D341Med (cell line): ENCODE measurements around the gene GALE.
"Not testable (repeated sequence)": the region's sequence is repeated elsewhere in the genome, so short reads cannot be mapped to it uniquely, and the experiment has no call there.

ENCODE experiments used
- DNase-seq: peaks from one replicate; pipeline ENCODE4 v3.0.0; 2012; ENCODE audit warnings: low spot score

Gene GALE

DNA sequence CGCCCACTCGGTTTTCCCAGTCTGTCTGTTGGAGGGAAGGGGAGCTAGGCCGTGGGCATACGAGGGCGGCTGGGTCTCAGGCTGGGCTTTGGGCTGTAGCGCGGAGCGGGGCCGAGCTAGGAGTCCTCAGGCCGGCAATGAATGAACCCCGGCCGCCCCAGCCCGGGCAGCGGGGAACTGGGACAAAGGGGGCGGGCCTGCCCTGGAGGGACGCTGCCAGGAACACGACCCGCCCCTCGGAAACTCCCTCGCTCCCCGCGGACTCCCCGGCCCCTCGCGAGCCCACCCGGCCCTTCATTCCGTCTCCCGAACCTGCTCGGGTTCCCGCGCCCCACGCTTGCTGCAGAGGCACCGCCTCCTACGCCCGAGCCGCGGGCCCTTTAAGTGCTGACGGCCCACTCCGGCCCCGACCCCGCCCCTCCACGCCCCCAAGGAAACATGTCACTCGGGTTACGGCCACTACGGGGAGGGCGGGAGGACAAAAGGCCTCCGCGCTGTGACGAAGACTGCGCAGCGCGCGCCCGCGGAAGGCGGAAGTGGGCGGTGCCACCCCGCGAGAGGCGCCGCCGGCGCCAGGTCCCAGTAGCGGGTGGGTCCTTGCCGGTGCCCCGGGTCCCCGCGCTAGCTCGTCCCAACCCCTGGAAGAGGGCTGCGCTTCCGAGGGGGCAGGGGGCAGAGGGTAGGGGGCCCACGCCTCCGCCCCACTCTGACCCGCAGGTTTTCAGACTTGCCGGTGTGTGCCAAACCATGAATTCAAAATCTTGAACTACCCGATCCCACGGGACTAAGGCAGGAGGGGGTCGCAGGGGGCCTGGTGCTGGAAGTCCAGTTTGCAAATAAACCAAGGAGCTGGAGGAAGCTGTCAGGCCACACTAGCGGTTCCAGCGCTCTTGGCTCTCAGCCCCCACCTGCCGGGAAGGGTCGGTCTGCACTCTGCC lies at the start of gene GALE:
Gene GALE (minus strand): TSS at position 355 of the 938 bp plus-strand sequence. CDS start 1,747 bp downstream, outside the sequence.
- DNase-seq, result peak; percentile 96

DNA sequence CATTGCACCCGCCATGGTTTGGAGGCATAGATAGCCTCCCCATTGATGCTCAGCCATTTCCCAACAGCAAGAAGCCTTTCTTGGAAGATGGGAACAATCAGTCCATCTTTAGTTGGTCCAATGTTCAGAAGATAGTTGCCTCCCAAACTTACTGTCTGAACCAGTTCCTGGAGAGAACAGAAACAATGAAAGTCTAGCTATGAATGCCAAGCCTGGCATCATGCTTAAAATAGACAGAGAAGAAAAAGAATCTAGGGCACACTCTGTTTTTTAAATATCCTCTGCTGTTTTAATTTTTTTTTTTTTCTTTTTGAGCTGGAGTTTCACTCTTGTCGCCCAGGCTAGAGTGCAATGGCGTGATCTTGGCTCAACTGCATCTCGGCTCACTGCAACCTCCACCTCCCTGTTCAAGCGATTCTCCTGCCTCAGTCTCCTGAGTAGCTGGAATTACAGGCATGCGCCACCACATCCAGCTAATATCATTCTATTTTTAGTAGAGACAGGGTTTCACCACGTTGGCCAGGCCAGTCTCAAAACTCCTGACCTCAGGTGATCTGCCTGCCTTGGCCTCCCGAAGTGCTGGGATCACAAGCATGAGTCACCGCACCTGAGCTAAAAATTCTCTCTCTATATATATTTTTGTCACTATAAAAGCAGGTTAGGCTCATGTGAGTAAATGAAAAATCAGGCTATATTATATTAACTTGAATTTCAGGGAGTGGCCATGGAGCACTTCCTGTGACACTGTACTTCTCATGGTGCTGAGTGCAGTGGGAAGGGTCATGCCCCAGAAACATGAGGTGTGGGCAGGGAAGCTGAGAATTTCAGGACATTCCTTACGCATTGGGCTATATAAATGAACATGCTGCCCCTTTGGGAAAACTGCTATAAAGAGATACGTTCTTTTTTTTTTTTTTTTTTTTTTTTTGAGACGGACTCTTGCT lies 48.4 kb upstream of the GALE start:
- DNase-seq, result no peak

DNA sequence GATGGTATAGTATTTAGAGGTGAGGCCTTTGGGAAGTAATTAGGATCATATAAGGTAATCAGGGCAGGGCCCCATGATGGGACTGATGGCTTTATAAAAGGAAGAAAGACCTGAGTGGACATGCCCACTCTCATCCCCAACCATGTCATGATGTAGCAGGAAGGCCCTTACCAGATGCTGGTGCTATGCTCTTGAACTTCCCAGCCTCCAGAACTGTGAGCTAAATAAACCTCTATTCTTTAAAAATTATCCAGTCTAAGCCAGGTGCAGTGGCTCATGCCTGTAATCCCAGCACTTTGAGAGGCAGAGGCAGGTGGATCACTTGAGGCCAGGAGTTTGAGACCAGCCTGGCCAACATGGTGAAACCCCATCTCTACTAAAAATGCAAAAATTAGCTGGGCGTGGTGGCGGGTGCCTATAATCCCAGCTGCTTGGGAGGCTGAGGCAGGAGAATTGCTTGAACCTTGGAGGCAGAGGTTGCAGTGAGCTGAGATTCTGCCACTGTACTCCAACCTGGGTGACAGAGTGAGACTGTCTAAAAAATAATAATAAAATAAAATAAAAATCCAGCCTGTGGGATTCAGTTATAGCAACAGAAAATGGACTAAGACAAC lies 47.0 kb upstream of the GALE start:
- DNase-seq, result not testable (repeated sequence)

DNA sequence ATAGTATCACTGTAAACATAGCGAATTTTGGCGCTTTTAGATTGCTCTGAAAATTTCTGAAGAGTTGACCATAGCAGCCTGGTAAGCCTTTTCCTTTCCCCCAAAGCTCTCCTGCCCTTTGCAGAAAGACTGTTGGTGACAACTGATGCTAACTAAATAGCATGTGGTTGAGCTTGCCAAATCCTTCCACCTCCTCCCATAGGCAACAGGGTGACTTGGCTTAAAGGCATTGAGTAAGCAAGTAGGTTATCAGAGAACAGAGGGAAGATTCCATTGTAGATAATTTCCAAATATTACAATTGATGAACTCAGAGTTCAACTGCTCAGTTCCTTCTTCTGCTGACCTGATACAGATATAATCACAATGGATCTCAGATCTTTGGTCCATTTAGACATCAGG lies 44.6 kb upstream of the GALE start:
- no peak for DNase-seq

DNA sequence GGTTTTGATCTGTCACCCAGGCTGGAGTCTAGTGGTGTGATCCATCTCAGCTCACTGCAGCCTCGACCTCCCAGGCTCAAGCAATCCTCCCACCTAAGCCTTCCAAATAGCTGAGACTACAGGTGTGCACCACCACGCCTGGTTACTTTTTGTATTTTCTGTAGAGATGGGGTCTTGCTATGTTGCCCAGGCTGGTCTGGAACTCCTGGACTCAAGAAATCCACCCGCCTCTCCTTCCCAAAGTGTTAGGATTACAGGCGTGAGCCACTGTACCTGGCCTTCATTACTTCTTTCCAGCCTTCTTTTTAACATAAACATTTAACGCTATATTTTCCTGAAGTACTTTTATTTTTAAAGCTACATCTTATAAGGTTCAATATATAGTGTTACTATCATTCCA lies 43.1 kb upstream of the GALE start:
- DNase-seq, result no peak

DNA sequence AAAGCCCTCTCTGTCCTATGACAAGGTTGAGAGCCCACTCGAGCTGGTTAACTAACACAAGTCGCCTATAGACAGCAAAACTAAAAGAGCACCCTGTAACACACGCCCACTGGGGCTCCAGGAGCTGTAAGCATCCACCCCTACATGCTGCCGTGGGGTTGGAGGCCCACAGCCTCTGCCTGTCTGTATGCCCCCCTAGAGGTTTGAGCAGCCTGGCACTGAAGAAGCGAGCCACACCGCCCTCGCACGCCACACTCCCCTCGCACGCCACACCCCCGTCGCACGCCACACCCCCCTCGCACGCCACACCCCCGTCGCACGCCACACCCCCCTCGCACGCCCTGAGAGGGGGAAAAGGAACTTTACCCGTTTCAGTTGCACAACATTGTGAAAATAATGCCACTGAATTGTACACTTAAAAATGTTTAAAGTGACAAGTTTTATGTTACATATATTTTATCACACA lies 37.9 kb upstream of the GALE start:
- DNase-seq, result peak; percentile 75

DNA sequence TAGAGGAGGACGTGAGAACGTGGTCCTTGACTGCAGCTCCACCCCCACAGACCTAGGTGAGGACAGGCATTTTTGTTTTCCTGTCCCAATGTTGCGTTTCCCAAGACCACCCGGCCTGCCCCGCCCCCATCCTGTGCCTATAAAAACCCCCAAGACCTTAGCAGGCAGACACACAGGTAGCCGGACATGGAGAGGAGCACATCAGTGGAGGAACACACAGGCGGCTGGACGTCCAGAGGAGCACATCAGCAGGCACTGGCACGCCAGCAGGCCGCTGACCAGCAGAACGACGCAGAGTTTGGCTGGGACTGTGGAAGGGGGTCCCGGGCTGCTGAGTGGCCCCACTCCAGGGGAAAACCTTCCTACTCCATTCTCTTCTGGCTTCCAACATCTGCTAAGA lies 37.4 kb upstream of the GALE start:
- no peak for DNase-seq

DNA sequence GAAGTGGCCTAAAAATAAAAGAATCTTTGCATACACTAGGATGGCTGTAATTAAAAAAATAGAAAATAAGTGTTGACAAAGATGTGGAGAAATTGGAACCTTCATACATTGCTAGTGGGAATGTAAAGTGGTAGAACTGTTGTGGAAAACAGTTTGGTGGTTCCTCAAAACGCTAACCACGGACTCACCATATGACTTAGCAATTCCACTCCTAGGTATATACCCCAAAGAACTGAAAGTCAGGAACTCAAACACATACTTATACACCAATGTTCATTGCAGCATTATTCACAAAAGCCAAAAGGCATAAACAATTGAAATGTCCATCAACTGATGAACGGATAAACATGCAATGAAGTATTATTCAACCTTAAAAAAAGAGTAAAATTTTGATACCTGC lies 35.5 kb upstream of the GALE start:
- no peak for DNase-seq

DNA sequence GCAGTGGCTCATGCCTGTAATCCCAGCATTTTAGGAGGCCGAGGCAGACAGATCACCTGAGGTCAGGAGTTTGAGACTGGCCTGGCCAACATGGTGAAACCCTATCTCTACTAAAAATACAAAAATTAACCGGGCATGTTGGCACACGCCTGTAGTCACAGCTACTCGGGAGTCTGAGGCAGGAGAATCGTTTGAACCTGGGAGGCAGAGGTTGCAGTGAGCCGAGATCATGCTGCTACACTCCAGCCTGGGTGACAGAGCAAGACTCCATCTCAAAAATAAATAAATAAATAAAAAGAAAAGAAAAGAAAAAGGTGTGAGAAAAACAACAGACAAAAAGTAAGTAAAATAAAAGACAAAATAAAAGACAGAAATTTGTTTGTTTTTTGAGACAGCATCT lies 33.6 kb upstream of the GALE start:
- not testable (repeated sequence) for DNase-seq

DNA sequence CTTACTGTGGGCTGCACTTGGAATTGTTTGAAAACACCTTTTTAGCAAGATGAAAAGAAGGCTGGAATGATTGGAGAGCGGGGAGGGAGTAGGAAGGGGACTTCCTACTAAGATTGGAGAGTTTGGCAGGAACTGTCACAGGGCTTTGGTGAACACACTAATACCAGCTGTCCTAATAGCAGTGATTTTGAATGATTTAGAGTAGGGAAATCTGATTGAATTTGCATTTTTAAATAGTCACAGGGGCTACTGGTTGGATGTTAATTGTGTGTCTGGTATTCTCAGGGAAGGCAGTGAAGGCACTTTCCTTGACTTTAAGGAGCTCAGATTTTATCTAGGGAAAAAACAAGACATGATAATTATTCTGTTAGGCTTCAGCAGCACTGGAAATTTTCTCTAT lies 27.2 kb upstream of the GALE start:
- DNase-seq, result no peak

DNA sequence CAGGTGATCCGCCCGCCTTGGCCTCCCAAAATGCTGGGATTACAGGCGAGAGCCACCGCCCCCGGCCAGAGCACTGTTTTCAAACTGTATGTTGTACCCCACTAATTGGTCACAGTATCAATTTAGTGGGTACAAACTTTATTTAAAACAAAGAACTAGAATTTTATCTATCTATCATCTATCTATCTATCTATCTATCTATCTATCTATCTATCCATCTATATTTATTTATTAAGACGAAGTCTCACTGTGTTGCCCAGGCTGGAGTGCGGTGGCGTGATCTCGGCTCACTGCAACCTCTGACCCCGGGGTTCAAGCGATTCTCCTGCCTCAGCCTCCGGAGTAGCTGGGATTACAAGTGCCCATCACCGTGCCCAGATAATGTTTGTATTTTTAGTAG lies 26.0 kb upstream of the GALE start:
- DNase-seq, result not testable (repeated sequence)

DNA sequence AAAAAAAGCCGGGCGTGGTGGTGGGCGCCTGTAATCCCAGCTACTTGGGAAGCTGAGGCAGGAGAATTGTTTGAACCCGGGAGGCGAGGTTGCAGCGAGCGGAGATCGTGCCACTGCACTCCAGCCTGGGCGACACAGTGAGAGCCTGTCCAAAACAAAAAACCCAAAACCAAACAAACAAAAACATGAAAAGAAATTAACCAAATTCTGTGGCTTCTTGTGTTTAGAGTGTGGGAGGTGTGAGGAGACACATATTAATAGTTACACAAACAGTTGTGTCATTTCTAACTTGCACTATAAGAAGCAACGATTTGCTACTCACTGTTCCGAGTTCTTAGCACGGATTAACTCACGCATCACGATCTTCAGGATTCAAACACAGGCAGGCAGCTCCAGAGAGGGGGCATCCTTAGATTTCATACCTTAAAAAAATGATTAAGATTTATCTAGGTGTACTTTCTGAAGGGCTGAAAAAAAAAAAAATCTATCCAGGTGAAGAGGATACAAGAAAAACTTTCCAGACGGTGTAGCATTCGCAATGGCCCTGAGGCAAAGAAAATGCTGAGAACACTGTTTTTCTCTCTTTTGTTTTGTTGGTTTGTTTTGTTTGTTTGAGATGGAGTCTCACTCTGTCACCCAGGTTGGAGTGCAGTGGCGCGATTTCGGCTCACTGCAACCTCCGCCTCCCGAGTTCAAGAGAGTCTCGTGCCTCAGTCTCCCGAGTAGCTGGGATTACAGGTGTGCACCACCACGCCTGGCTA lies 25.4 kb upstream of the GALE start:
- DNase-seq, result no peak

DNA sequence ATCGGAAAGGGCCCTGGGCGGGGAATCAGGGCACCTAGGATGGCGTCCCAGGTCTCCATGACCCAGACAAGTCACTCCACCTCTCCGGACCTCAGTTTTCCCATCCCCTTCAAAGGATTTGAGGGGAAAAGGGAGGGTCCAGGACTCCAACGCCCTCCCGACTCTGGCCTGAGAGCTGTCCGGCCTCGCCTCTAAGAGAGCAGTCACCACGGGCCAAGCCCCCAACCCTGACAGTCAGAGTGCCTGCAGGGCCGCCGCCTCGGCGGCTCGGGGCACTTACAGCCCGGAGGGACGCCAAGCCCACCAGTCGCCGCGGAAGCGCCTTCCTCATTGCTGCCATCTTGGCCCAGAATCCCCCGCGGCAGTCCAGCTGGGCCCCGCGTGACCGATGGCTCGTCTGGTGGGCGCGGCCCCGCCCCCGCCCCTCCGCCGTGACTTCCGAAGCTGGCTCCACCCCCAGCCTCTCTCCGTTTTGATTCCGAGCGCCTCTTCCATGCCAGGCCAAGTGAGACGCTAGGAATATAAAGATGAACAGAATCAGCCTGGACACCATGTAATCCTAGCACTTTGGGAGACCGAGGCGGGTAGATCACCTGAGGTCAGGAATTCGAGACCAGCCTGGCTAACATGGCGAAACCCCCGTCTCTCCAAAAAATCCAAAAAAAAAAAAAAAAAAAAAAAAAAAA lies 24.7 kb upstream of the GALE start, which contains the start of gene HMGCL:
Gene HMGCL (minus strand): TSS at position 354 of the 686 bp plus-strand sequence. CDS start 14 bp downstream, at position 340.
- DNase-seq, result peak; percentile 96

DNA sequence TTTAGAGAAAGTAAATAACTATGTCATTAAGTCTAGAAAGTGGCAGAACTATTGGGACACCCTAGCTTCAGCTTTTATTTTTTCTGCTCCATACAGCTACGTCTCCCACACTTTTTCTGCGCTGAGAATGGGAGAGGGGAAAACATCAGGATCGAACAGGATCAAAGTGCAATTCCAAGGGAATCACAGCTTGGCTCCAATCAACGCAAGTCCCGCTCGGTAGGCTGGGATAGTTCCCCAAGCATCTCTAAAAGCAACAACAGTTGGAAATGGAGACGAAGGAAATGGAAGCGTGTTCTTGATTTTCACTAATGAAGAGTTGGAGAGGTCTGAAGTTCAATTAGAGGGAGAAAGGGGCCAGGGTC lies 24.1 kb upstream of the GALE start:
- no peak for DNase-seq

DNA sequence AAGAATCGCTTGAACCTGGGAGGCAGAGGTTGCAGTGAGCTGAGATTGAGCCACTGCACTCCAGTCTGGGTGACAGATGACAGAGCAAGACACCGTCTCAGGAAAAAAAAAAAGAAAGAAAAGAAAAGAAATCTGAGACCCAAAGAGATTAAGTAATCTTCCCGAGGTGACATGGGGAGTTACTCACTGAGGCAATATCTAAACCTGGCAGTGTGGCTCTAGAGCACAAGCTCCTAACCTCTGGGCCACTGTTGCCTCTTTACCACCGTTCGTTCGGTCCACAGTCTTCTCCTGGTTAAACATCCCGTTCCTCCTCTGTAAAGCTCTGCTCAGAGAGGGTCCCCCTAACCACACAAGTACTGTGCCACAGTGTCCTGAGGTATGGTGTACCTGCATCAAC lies 23.2 kb upstream of the GALE start:
- no peak for DNase-seq

DNA sequence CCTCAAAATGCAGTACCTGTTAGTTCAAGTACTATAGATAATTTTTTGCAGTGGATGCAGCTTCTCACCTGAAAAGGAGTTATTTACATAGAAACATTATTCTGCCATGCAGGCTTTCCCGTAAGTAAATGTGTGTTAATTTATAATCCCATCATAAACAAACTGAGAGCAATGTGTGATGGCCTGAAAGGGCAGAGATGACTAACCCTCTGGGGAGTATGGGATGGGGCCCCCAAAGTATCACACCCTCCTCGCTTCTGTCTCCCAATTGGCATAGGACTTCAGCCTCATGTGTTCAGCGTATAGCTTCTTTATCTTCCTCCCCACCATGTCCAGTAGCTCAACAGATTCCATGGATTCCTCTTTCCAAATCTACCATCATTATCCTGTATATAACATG lies 17.1 kb upstream of the GALE start:
- no peak for DNase-seq

DNA sequence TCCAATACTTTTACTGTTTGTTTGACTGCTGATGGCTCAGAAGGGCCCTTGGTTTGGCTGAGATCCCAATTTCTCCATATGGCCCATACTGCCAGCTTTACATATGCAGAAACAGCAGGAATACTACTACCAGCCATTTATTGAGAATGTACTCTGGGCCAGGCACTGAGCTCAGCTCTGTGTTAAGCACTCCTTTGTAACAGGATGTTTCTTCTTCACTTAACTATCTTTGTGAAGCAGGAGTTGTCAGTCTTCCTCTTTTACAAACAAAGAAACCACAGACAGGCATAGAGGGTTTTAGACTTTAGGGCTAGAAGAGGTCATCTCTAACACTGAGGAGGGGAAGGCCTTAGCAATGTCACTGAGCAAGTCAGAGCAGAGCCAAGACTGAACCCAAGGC lies 16.4 kb upstream of the GALE start:
- DNase-seq, result no peak

DNA sequence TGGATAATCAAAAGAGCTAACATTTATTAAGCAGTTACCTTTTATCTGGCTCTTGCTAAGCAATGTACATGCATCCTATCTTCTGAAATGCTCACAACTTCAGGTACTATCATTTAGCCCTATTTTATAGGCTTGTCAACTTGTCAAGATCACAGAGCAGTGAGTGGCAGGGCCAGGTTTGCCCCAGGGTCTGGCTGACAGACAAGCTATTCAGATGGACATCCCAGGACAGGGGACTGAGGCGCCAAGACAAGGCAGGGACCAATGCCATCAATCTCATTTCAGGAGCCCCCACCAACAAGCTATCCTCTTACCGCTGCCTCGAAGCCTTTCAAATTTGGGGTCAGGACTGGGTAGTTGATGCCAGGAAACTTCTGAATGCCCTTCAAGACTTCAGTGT lies 15.8 kb upstream of the GALE start:
- DNase-seq, result no peak

DNA sequence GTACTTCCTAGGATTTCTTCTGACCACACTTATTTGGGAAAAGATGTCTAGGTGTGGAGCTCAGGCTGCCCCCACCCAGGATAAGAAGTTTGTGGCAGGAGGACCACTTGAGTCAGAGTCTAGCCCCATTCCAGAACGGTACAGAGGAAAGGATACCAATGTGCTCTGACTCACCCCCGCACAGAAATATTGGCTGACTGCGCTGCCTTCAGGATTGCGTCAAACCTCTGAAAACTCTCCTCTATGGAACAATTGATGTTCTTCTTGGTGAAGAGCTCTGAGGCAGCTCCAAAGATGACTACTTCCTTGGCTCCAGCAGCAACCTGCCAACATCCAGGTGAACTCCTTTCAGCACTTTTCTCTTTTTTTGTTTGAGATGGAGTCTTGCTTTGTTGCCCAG lies 13.5 kb upstream of the GALE start:
- no peak for DNase-seq

DNA sequence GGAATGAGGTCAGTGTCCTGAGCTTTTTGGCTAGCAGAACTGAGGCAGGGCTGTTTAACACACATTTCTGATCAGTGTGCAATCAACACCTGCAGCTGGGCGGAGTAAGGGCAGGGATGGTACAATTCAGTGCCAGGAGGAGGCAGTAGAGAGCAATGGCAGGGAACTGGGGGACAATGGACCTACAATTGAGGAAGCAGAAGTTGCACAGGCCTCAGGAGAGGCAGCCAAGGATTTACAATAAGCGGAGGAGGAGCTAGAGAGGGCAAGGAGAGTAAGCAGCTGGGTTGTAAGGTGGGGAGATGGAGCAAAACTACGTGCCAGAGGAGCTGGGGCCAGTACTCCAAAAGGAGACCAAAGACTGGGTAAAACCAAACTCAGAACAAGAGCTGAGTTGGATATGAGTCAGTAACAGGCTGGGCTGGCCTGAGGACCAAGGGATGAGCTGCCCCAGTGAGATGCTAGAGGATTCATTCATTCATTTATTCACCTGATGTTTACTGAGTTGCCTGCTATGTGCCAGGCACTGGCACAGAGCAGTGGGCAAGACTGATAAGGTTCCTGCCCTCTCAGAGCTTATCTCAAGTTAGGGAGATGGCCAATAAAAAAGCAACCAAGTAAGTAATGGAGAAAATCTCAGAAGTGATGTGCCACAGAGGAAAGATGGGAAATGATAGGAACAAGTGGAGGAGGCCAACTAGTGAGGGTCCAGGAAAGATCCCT lies 10.4 kb upstream of the GALE start:
- DNase-seq, result peak; percentile 57
